Thoracic aorta (tissue), 2 donors: Measurements from ENCODE around the gene TTC23. TPM values are rescaled to one million over a fixed set of nuclear protein-coding genes. Genes with fewer than 3 reads are reported as not detected.

Experiments
- ATAC-seq: fragments of 150-250 bp; one replicate; pipeline ENCODE4 v1.8.0; 2017; ENCODE audit warnings: low read depth; ENCODE audit not compliant: insufficient number of reproducible peaks, low FRiP score
- DNase-seq: peaks from one replicate; pipeline ENCODE4 v3.0.0-alpha.2; 2020; ENCODE audit warnings: low spot score
- H3K27ac ChIP-seq, 2 donors: fragments of 200-600 bp; sonication (generic); 1 replicate in 1 of 2; 2 replicates in 1 of 2; pipeline ENCODE4 v1.5.1; 2016; ENCODE audit warnings: mild to moderate bottlenecking in 2 of 2, moderate library complexity in 2 of 2
- H3K27me3 ChIP-seq: fragments of 200-600 bp; sonication (generic); replicated peaks from 2 replicates; pipeline ENCODE4 v1.6.0; 2016; ENCODE audit warnings: mild to moderate bottlenecking; ENCODE audit not compliant: insufficient read depth
- H3K36me3 ChIP-seq: fragments of 200-600 bp; sonication (generic); one replicate; pipeline ENCODE4 v1.5.1; 2016
- H3K4me1 ChIP-seq, 2 donors: fragments of 200-600 bp; sonication (generic); 1 replicate in 1 of 2; 2 replicates in 1 of 2; pipeline versions ENCODE4 v1.5.1 to v1.6.0; 2016; ENCODE audit warnings: low read depth in 2 of 2, mild to moderate bottlenecking in 1 of 2; ENCODE audit not compliant: control insufficient read depth in 1 of 2
- H3K4me3 ChIP-seq: fragments of 200-600 bp; sonication (generic); 2 replicates; pipeline ENCODE4 v1.5.1; 2016; ENCODE audit warnings: mild to moderate bottlenecking
- H3K9me3 ChIP-seq: fragments of 200-600 bp; sonication (generic); 2 replicates; pipeline ENCODE4 v1.5.1; 2016
- total RNA-seq, 2 donors: library from RNA; depleted of rRNA; stranded (reverse); fragments of >200 nt; gene quantifications; one replicate each; pipeline versions ENCODE4 v1.1.0 to v1.2.3, GENCODE V29; 2016
- TF ChIP-seq, protein P1 (sequence below): fragments of 200-600 bp; sonication (generic); IDR thresholded peaks from one replicate; pipeline ENCODE4 v1.5.1; 2019; ENCODE audit warnings: antibody characterized with exemption

The TTC23 gene
- total RNA-seq, 2 donors from 2014 or later: 14.2 to 32.8 TPM

DNA sequence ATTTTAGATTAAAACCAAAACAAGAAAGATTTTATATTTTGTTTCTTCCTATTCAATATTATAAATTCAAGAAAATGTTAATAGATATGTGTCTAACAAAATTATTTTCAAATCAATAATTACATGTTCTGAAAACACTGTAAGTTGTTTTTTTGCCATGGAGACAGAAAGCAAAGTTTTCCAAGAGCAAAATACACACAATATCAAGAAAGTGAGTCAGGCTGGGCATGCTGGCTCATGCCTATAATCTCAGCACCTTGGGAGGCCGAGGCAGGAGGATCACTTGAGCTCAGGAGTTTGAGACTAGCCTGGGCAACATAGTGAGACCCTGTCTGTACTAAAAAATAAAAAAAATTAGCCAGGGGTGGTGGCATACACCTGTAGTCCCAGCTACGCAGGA lies 71.7 kb downstream of the TTC23 start:
- Histone ChIP-seq H3K9me3 (no peaks in the 10 kb centered on the region), H3K4me3 (no peak overlapping the region), H3K36me3 (no peaks in the 10 kb centered on the region), H3K27ac (no peak overlapping the region), H3K27me3 (no peaks in the 10 kb centered on the region), H3K4me1 (peaks cover 17 to 64% of the 10 kb centered on the region in 2 donors)
- no peak for DNase-seq
- ATAC-seq: no peak
- TF ChIP-seq, protein P1, sequence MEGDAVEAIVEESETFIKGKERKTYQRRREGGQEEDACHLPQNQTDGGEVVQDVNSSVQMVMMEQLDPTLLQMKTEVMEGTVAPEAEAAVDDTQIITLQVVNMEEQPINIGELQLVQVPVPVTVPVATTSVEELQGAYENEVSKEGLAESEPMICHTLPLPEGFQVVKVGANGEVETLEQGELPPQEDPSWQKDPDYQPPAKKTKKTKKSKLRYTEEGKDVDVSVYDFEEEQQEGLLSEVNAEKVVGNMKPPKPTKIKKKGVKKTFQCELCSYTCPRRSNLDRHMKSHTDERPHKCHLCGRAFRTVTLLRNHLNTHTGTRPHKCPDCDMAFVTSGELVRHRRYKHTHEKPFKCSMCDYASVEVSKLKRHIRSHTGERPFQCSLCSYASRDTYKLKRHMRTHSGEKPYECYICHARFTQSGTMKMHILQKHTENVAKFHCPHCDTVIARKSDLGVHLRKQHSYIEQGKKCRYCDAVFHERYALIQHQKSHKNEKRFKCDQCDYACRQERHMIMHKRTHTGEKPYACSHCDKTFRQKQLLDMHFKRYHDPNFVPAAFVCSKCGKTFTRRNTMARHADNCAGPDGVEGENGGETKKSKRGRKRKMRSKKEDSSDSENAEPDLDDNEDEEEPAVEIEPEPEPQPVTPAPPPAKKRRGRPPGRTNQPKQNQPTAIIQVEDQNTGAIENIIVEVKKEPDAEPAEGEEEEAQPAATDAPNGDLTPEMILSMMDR: no peak

DNA sequence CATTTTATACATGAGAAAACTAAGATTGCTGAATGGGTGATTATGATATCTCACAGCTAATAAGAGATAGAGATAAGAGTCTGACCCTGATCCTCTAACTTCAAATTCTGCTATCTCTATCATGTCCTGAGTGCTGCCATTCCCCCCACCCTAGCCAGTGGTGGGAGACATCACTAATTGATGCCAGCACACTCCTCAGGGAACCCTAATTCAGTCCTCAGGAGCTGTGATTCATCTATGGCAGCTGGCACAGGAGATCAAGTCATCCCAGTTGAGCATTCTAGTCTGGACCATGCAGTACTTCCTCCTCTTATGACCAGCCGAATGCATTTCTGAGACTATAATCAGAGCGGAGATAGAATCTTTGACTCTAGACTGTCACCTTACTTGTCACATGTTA lies 72.6 kb downstream of the TTC23 start:
- peaks cover 14 to 58% of the 10 kb centered on the region in 2 donors for H3K4me1 ChIP-seq
- DNase-seq (no peak), ATAC-seq (no peak)
- H3K27ac ChIP-seq: no peak overlapping the region
- no peaks in the 10 kb centered on the region for H3K36me3 ChIP-seq
- H3K9me3 ChIP-seq: no peaks in the 10 kb centered on the region
- no peaks in the 10 kb centered on the region for H3K27me3 ChIP-seq
- TF ChIP-seq, protein P1: no peak
- no peak overlapping the region for H3K4me3 ChIP-seq

DNA sequence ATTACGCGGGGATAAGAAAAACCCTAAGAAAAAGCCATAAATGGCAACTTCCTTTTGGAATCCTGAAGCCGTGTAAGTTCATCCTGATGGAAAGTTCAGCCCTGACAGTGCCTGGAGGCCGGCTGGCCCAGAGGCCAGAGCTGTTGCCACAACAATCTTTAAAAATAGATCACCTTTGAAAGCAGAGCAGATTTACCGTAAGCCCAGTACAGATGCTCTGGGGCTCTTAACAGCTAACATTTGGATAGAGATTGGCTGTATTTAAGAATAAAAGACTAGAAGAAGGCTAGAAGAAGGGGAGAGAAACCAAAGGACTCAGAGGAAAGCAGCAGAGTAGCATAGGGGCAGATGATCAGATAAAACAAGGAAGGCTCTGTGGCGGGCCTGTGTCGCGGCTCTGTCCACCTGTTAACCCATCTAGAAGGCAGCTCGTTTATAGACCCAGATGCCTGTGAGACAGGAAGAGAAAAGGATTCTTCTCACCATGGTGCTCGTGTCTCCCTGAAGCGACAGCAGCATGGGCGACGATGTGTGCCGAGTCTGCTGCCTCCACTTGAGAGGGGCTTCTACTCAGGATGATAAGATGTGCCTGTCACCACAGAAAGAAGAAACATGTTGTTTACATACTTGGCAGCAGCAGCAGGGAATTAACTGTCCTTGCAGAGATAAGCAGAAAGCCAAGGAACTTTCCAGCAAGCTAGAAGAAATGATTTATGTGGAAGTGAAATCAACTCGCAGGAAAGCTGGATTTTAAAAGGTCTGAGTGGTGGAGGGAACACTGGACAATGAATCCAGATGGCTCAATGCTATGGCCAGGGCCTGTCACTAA lies 74.6 kb downstream of the TTC23 start:
- H3K36me3 ChIP-seq: no peaks in the 10 kb centered on the region
- H3K9me3 ChIP-seq: no peaks in the 10 kb centered on the region
- H3K27ac ChIP-seq: peak overlapping the region; percentile 59 to 62
- peaks cover 8 to 53% of the 10 kb centered on the region in 2 donors for H3K4me1 ChIP-seq
- ATAC-seq (no peak), DNase-seq (no peak)
- TF ChIP-seq, protein P1: no peak
- H3K27me3 ChIP-seq: no peaks in the 10 kb centered on the region
- H3K4me3 ChIP-seq: no peak overlapping the region

DNA sequence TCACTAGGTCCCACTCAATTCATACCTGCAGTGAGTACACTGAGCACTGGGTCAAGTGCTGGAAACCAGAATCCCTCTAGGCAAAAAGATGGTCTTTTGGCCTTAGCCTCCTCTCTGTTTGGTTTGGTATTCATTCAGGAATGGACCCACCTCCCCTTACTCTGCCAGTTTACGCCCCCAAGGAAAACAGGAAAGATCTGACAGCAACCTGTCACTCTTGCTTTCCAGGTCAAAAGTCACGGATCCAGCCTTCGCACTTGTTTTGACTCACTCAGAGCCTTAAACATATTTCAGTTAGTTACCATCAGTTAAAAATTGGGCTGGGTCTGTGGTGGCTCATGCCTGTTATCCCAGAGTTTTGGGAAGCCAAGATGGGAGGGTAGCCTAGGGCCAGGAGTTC lies 76.4 kb downstream of the TTC23 start:
- Histone ChIP-seq H3K27ac (peak overlapping the region; percentile 2 to 51), H3K36me3 (no peaks in the 10 kb centered on the region), H3K27me3 (no peaks in the 10 kb centered on the region), H3K4me3 (no peak overlapping the region), H3K9me3 (no peaks in the 10 kb centered on the region), H3K4me1 (peaks cover 17 to 65% of the 10 kb centered on the region in 2 donors)
- ATAC-seq: no peak
- TF ChIP-seq, protein P1: no peak
- no peak for DNase-seq

DNA sequence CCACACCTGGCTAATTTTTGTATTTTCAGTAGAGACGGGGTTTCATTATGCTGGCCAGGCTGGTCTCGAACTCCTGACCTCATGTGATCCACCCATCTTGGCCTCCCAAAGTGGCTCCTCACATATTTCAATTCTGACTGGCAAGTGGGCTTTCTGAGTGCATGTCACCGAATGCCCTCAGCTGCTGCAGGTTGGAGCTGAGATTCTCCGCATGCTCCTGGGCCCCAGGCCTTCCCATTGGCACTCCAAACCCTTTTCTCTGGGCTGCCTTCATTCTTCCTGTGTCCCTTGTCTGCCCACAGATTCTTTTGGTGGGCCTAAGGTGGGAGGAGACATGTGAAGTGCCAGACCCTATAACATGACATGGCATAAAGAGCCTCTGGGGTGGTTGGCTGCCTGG lies 77.2 kb downstream of the TTC23 start:
- Histone ChIP-seq H3K27me3 (no peaks in the 10 kb centered on the region), H3K27ac (peak overlapping the region; percentile 6 to 57), H3K36me3 (no peaks in the 10 kb centered on the region), H3K9me3 (no peaks in the 10 kb centered on the region), H3K4me1 (peaks cover 17 to 65% of the 10 kb centered on the region in 2 donors), H3K4me3 (no peak overlapping the region)
- TF ChIP-seq, protein P1: no peak
- DNase-seq (no peak), ATAC-seq (no peak)
